CD4-positive, alpha-beta T cell (primary cell): ENCODE results near the gene GRID1. TPM values are rescaled to one million over a fixed set of nuclear protein-coding genes. Genes with fewer than 3 reads are reported as not detected.
"Not testable (repeated sequence)": the region's sequence is repeated elsewhere in the genome, so short reads cannot be mapped to it uniquely, and the experiment has no call there.

Experiments
- ATAC-seq: fragments of 200-7000 bp; cut with Tn5 transposase; one replicate; pipeline ENCODE4 v1.10.0; 2022; ENCODE audit warnings: mild to moderate bottlenecking; ENCODE audit not compliant: poor library complexity
- CTCF ChIA-PET: fragments of 350-600 bp; sonication (Branson Sonifier 250); formaldehyde crosslinking; loops from one replicate; lab custom pipeline; 2021; ENCODE audit warnings: antibody characterized with exemption, inconsistent platforms; lab: Charles Lee
- POLR2A ChIA-PET: fragments of 350-600 bp; sonication (Branson Sonifier 250); formaldehyde crosslinking; loops from one replicate; lab custom pipeline; 2021; ENCODE audit warnings: antibody characterized with exemption, inconsistent platforms; lab: Charles Lee
- DNase-seq, 14 experiments: peaks; one replicate each; pipeline ENCODE4 v3.0.0-alpha.2; 2013 to 2020; ENCODE audit warnings: mixed read lengths in 2 of 14
- H3K27ac ChIP-seq, 2 donors: one replicate each; pipeline versions ENCODE4 v1.5.1 to v1.7.0; 2013; ENCODE audit warnings: low read length in 2 of 2, low read depth in 1 of 2, mild to moderate bottlenecking in 1 of 2
- H3K27me3 ChIP-seq, 2 experiments: 1 replicate in 1 of 2; 2 replicates in 1 of 2; pipeline versions ENCODE4 v1.6.1 to v1.7.0; 2013; ENCODE audit warnings: low read length in 2 of 2, control low read depth in 1 of 2, mild to moderate bottlenecking in 1 of 2, moderate library complexity in 1 of 2; ENCODE audit not compliant: insufficient read depth in 2 of 2, control insufficient read depth in 1 of 2
- H3K36me3 ChIP-seq: one replicate; pipeline ENCODE4 v1.6.1; 2013; ENCODE audit warnings: low read length, control low read depth; ENCODE audit not compliant: insufficient read depth
- H3K4me1 ChIP-seq: one replicate; pipeline ENCODE4 v1.6.1; 2013; ENCODE audit warnings: low read length, control low read depth; ENCODE audit not compliant: insufficient read depth
- H3K4me3 ChIP-seq: one replicate; pipeline ENCODE4 v1.5.1; 2013; ENCODE audit warnings: mild to moderate bottlenecking, low read length, moderate library complexity
- H3K9me3 ChIP-seq, 2 experiments: 1 replicate in 1 of 2; 2 replicates in 1 of 2; pipeline versions ENCODE4 v1.6.1 to v1.7.0; 2013; ENCODE audit warnings: low read length in 2 of 2, mild to moderate bottlenecking in 2 of 2, control low read depth in 1 of 2, moderate library complexity in 1 of 2; ENCODE audit not compliant: control insufficient read depth in 1 of 2, insufficient read depth in 1 of 2
- H3K27ac Mint-ChIP-seq: one replicate; pipeline ENCODE4 v1.8.0; 2020; ENCODE audit warnings: mixed read lengths
- H3K27me3 Mint-ChIP-seq: one replicate; pipeline ENCODE4 v1.8.0; 2021; ENCODE audit warnings: mixed read lengths
- H3K36me3 Mint-ChIP-seq: one replicate; pipeline ENCODE4 v1.8.0; 2021; ENCODE audit warnings: low read depth, mixed read lengths
- H3K4me1 Mint-ChIP-seq: one replicate; pipeline ENCODE4 v1.8.0; 2021; ENCODE audit warnings: low read depth, mixed read lengths
- H3K4me3 Mint-ChIP-seq: one replicate; pipeline ENCODE4 v1.8.0; 2020; ENCODE audit warnings: mild to moderate bottlenecking, mixed read lengths
- H3K9me3 Mint-ChIP-seq: one replicate; pipeline ENCODE4 v1.8.0; 2020; ENCODE audit warnings: mixed read lengths
- intact Hi-C, 2 experiments: fragments of 100-400 bp; cut with DNase I in 1 of 2; cut with micrococcal nuclease in 1 of 2; formaldehyde crosslinking; loops; one replicate each; pipeline versions ENCODE4 v1.15.1 to v1.9.0; 2023 to 2025; cut with DNase I, micrococcal nuclease
- total RNA-seq, 174 experiments: library from RNA in 2 of 174; stranded (reverse) in 2 of 174; gene quantifications; one replicate each; pipeline ENCODE4 v1.2.3 and lab custom pipeline; 2021 to 2026
- TF ChIP-seq, protein P1 (sequence below): fragments of 200-600 bp; IDR thresholded peaks from one replicate; pipeline ENCODE4 v1.8.0; 2022; ENCODE audit warnings: antibody characterized with exemption, mild to moderate bottlenecking

The GRID1 gene
- total RNA-seq, 2 experiments from 2014 or later: not detected

GRCh38 chr10:86098187-86098881 is 268.3 kb downstream of the GRID1 start:
- no peak for ATAC-seq
- H3K36me3 ChIP-seq: no peaks in the 10 kb centered on the region
- Mint-ChIP-seq H3K4me1 (no peaks in the 10 kb centered on the region), H3K9me3 (no peaks in the 10 kb centered on the region), H3K27me3 (no peaks in the 10 kb centered on the region), H3K27ac (no peak overlapping the region), H3K36me3 (no peaks in the 10 kb centered on the region), H3K4me3 (no peak overlapping the region)
- H3K4me1 ChIP-seq: no peaks in the 10 kb centered on the region
- no peak overlapping the region for H3K4me3 ChIP-seq
- H3K9me3 ChIP-seq: peaks cover 0 to 4% of the 10 kb centered on the region in 2 experiments
- ChIA-PET CTCF (no interaction called here), POLR2A (no interaction called here)
- no peak for DNase-seq
- intact Hi-C loops: no loop called here
- TF ChIP-seq, protein P1, sequence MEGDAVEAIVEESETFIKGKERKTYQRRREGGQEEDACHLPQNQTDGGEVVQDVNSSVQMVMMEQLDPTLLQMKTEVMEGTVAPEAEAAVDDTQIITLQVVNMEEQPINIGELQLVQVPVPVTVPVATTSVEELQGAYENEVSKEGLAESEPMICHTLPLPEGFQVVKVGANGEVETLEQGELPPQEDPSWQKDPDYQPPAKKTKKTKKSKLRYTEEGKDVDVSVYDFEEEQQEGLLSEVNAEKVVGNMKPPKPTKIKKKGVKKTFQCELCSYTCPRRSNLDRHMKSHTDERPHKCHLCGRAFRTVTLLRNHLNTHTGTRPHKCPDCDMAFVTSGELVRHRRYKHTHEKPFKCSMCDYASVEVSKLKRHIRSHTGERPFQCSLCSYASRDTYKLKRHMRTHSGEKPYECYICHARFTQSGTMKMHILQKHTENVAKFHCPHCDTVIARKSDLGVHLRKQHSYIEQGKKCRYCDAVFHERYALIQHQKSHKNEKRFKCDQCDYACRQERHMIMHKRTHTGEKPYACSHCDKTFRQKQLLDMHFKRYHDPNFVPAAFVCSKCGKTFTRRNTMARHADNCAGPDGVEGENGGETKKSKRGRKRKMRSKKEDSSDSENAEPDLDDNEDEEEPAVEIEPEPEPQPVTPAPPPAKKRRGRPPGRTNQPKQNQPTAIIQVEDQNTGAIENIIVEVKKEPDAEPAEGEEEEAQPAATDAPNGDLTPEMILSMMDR: no peak
- no peaks in the 10 kb centered on the region for H3K27me3 ChIP-seq
- no peak overlapping the region for H3K27ac ChIP-seq

- H3K27ac ChIP-seq, H3K27ac Mint-ChIP-seq, H3K36me3 Mint-ChIP-seq, H3K4me3 Mint-ChIP-seq, H3K4me3 ChIP-seq, H3K36me3 ChIP-seq, H3K4me1 ChIP-seq, intact Hi-C loops, CTCF ChIA-PET, ATAC-seq, H3K9me3 Mint-ChIP-seq, H3K27me3 ChIP-seq, DNase-seq, H3K27me3 Mint-ChIP-seq, POLR2A ChIA-PET, H3K4me1 Mint-ChIP-seq, H3K9me3 ChIP-seq: not testable (repeated sequence)
Measured at GRCh38 chr10:86095061-86095460, 271.5 kb downstream of the GRID1 start.

- H3K4me1 ChIP-seq, H3K9me3 Mint-ChIP-seq, H3K27me3 ChIP-seq, POLR2A ChIA-PET, H3K4me3 ChIP-seq, DNase-seq, H3K36me3 Mint-ChIP-seq, intact Hi-C loops, H3K4me3 Mint-ChIP-seq, H3K27ac ChIP-seq, H3K27ac Mint-ChIP-seq, H3K36me3 ChIP-seq, H3K4me1 Mint-ChIP-seq, ATAC-seq, H3K9me3 ChIP-seq, CTCF ChIA-PET: not testable (repeated sequence)
- peaks cover 29% of the 10 kb centered on the region for H3K27me3 Mint-ChIP-seq
Measured at GRCh38 chr10:86092311-86092710, 274.3 kb downstream of the GRID1 start.

DNA sequence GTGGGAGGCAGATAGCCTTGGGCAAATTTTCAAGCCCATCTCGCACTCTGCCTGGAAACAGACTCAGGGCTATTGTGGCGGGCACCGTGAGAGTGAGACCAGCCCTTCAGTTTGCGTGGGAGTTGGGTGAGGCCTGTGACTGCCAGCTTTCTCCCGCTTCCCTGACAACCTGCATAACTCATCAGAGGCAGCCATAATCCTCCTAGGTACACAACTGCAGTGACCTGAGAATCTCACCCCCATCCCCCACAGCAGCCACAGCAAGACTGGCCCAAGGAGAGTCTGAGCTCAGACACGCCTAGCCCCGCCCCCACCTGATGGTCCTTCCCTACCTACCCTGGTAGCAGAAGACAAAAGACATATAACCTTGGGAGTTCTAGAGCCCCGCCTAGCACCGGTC is 275.4 kb downstream of the GRID1 start:
- no peak overlapping the region for H3K4me3 Mint-ChIP-seq
- ATAC-seq (no peak), DNase-seq (no peak)
- no peak overlapping the region for H3K27ac Mint-ChIP-seq
- no peaks in the 10 kb centered on the region for H3K4me1 ChIP-seq
- intact Hi-C loops: no loop called here
- H3K36me3 ChIP-seq: no peaks in the 10 kb centered on the region
- no peaks in the 10 kb centered on the region for H3K4me1 Mint-ChIP-seq
- H3K9me3 ChIP-seq: no peaks in the 10 kb centered on the region
- CTCF ChIA-PET: no interaction called here
- POLR2A ChIA-PET: no interaction called here
- peaks cover 35% of the 10 kb centered on the region for H3K27me3 Mint-ChIP-seq
- H3K27me3 ChIP-seq: no peaks in the 10 kb centered on the region
- H3K36me3 Mint-ChIP-seq: no peaks in the 10 kb centered on the region
- H3K27ac ChIP-seq: no peak overlapping the region
- H3K4me3 ChIP-seq: no peak overlapping the region
- no peaks in the 10 kb centered on the region for H3K9me3 Mint-ChIP-seq
- TF ChIP-seq, protein P1: no peak
